Naive B cell (primary cell): ENCODE results near the gene TAS2R46. TPM values are rescaled to one million over a fixed set of nuclear protein-coding genes. Genes with fewer than 3 reads are reported as not detected.

ENCODE experiments used
- ATAC-seq, 2 donors: fragments of 150-1000 bp; cut with Tn5 transposase; 2 replicates each; pipeline ENCODE4 v1.10.0; 2021; ENCODE audit warnings: low read depth in 2 of 2, mild to moderate bottlenecking in 2 of 2, moderate library complexity in 2 of 2
- DNase-seq: peaks from one replicate; pipeline ENCODE4 v3.0.0; 2022
- H3K27ac Mint-ChIP-seq, 6 donors: one replicate each; pipeline ENCODE4 v1.8.0; 2020 to 2022; ENCODE audit warnings: mild to moderate bottlenecking in 6 of 6, mixed read lengths in 6 of 6, moderate library complexity in 5 of 6, inconsistent platforms in 2 of 6
- H3K27me3 Mint-ChIP-seq, 3 donors: one replicate each; pipeline ENCODE4 v1.8.0; 2021 to 2022; ENCODE audit warnings: mixed read lengths in 3 of 3, mild to moderate bottlenecking in 1 of 3
- H3K36me3 Mint-ChIP-seq, 2 donors: one replicate each; pipeline ENCODE4 v1.8.0; 2020 to 2022; ENCODE audit warnings: mixed read lengths in 2 of 2, inconsistent platforms in 1 of 2, mild to moderate bottlenecking in 1 of 2
- H3K4me1 Mint-ChIP-seq, 3 donors: one replicate each; pipeline ENCODE4 v1.8.0; 2020 to 2022; ENCODE audit warnings: mixed read lengths in 3 of 3, inconsistent platforms in 1 of 3, mild to moderate bottlenecking in 1 of 3, moderate library complexity in 1 of 3
- H3K4me3 Mint-ChIP-seq, 8 donors: one replicate each; pipeline ENCODE4 v1.8.0; 2020 to 2022; ENCODE audit warnings: mild to moderate bottlenecking in 8 of 8, mixed read lengths in 8 of 8, moderate library complexity in 8 of 8, inconsistent platforms in 2 of 8
- H3K9me3 Mint-ChIP-seq, 7 donors: one replicate each; pipeline ENCODE4 v1.8.0; 2020 to 2022; ENCODE audit warnings: mixed read lengths in 7 of 7, mild to moderate bottlenecking in 5 of 7, inconsistent platforms in 2 of 7, moderate library complexity in 1 of 7
- polyA plus RNA-seq, 6 donors: library from polyadenylated mRNA; unstranded; fragments of 300-500 nt; fragmentation: Illumina TruSeq; gene quantifications; one replicate each; pipeline ENCODE4 v1.2.3, GENCODE V29; 2021; ENCODE audit warnings: low read depth in 6 of 6

The TAS2R46 gene
- polyA plus RNA-seq, 6 donors from 2014 or later = 0.33 TPM; not detected in 5

DNA sequence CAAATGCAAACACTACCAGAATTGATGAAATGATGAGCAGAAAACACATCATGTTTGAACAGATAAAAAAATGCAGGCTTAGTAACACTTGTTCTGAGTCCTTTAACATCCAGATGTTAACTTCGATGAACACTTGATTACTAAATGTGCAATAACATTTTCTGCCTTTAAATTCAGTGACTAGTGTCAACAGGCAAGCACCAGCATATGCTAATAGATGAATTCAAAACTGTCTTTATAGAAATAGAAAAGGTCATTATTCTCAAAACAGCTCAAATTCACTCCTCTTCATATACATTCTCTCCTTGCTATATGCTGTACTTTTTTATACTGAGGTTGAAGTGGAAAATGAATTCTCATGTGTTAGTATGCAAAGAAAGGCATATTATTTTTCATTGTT lies 39.6 kb downstream of the TAS2R46 start, which contains the start of gene TAS2R19:
TSS of gene TAS2R19 (minus strand) at position 101 of the 400 bp plus-strand sequence. CDS start at position 52, 49 bp downstream.
- Mint-ChIP-seq H3K9me3 (peaks cover 5 to 9% (median 7%) of the 10 kb centered on the region in 7 donors), H3K27ac (no peak within 1 kb of the TSS), H3K36me3 (peaks cover 11 to 15% of the 10 kb centered on the region in 2 donors), H3K4me3 (no peak within 1 kb of the TSS), H3K27me3 (no peaks in the 10 kb centered on the region), H3K4me1 (peaks cover 0 to 7% (median 4%) of the 10 kb centered on the region in 3 donors)
- DNase-seq (no peak), ATAC-seq (no peak)

GRCh38 chr12:11016937-11017336 lies 45.2 kb downstream of the TAS2R46 start:
- ATAC-seq = no peak
- DNase-seq = no peak
- Mint-ChIP-seq H3K4me3 (no peak overlapping the region), H3K36me3 (peaks cover 0 to 10% of the 10 kb centered on the region in 2 donors), H3K27me3 (no peaks in the 10 kb centered on the region), H3K27ac (no peak overlapping the region), H3K9me3 (no peaks in the 10 kb centered on the region), H3K4me1 (peaks cover 4 to 7% (median 4%) of the 10 kb centered on the region in 3 donors)

DNA sequence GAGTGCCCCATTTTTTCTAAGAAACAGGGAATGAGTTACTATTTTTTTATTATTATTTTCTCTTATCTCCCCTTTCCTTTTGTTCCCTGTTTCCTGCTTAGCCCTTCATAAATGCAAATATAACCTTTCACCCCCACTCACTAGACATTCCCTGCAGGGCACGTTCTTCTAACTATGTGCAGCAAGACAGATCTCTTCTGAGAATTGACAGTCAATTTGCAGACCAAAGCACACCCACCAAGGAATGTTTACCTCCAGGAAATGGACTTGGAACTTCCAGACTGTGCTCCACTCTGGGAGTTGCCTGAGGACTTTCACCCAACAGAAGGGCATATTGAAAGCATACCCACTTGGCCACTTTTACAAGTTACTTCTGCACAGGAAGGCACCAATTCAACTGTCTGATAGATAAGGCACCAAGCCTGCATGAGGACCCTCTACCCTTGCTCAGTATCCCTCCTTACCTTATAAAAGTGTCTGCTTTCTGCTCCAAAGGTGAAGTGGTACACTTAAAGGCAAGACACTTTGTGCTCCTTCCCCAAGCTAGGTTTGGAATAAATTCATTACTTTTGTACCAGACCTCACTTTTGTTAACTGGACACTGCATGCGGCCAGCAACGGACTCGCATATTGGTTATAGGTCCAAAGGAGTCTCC lies 46.2 kb downstream of the TAS2R46 start:
- Mint-ChIP-seq H3K9me3 (no peaks in the 10 kb centered on the region), H3K4me1 (peaks cover 4 to 7% (median 4%) of the 10 kb centered on the region in 3 donors), H3K4me3 (no peak overlapping the region), H3K36me3 (peaks cover 0 to 10% of the 10 kb centered on the region in 2 donors), H3K27me3 (no peaks in the 10 kb centered on the region), H3K27ac (no peak overlapping the region)
- ATAC-seq (no peak), DNase-seq (no peak)

GRCh38 chr12:11014234-11014633 lies 47.9 kb downstream of the TAS2R46 start:
- no peak for ATAC-seq

More at GRCh38 chr12:11014234-11014633, 47.9 kb downstream of the TAS2R46 start:
- Mint-ChIP-seq H3K9me3 (no peaks in the 10 kb centered on the region), H3K36me3 (peaks cover 0 to 10% of the 10 kb centered on the region in 2 donors), H3K4me3 (no peak overlapping the region), H3K27me3 (no peaks in the 10 kb centered on the region), H3K4me1 (peaks cover 0 to 7% (median 4%) of the 10 kb centered on the region in 3 donors), H3K27ac (no peak overlapping the region)
- DNase-seq = no peak

Other genes starting within 250 kb of the TAS2R46 start
- not detected for gene TAS2R10, start 235.9 kb downstream of the TAS2R46 start, polyA plus RNA-seq
- 1 to 10 TPM in 4 of 6 donors, under 1 TPM in 1, not detected in 1; 0.36 to 4.9 (median 1.5) TPM for gene PRR4, start 212.8 kb downstream of the TAS2R46 start, polyA plus RNA-seq
- 10 to 100 TPM in 5 of 6 donors, 1 to 10 TPM in 1; 8.7 to 22.5 (median 11.4) TPM for gene PRH1, start 178.0 kb downstream of the TAS2R46 start, polyA plus RNA-seq
- not detected for gene TAS2R13, start 152.7 kb downstream of the TAS2R46 start, polyA plus RNA-seq
- not detected for gene PRH2, start 133.1 kb downstream of the TAS2R46 start, polyA plus RNA-seq
- 1 to 10 TPM in 1 of 6 donors, under 1 TPM in 4, not detected in 1; 0.52 to 1.3 (median 0.95) TPM for gene TAS2R14, start 123.0 kb downstream of the TAS2R46 start, polyA plus RNA-seq
- gene TAS2R50, start 75.4 kb downstream of the TAS2R46 start, polyA plus RNA-seq = not detected
- under 1 TPM in 3 of 6 donors, not detected in 3; 0.21 to 0.56 (median 0.25) TPM for gene TAS2R20, start 64.0 kb downstream of the TAS2R46 start, polyA plus RNA-seq
- gene TAS2R19, start 39.7 kb downstream of the TAS2R46 start, polyA plus RNA-seq = under 1 TPM in 3 of 6 donors, not detected in 3; 0.43 to 0.93 (median 0.51) TPM
- under 1 TPM in 2 of 6 donors, not detected in 4; 0.27 to 0.69 TPM for gene TAS2R31, start 30.9 kb downstream of the TAS2R46 start, polyA plus RNA-seq
- under 1 TPM in 1 of 6 donors, not detected in 5; 0.78 TPM for gene TAS2R43, start 30.0 kb upstream of the TAS2R46 start, polyA plus RNA-seq
- not detected for gene TAS2R30, start 72.3 kb upstream of the TAS2R46 start, polyA plus RNA-seq
- gene SMIM10L1, start 108.9 kb upstream of the TAS2R46 start, polyA plus RNA-seq = 10 to 100 TPM in 3 of 6 donors, 1 to 10 TPM in 3; 8.6 to 12.8 (median 9.7) TPM
- not detected for gene TAS2R42, start 124.6 kb upstream of the TAS2R46 start, polyA plus RNA-seq
- gene PRB3, start 207.4 kb upstream of the TAS2R46 start, polyA plus RNA-seq = not detected
- gene PRB4, start 248.1 kb upstream of the TAS2R46 start, polyA plus RNA-seq = not detected